BLaER1 treated with 17β-estradiol and CSF1 and Interleukin-3, amounts not matched to agents 10 nM and 100 nM (cell line): Measurements from ENCODE around the gene PIEZO1.

ENCODE experiments used
- H3K27ac ChIP-seq, 11 experiments: shearing (Covaris generic); formaldehyde crosslinking; 2 replicates each; pipeline ENCODE4 v1.8.1; 2022
- H3K27me3 ChIP-seq, 11 experiments: shearing (Covaris generic); formaldehyde crosslinking; 2 replicates each; pipeline ENCODE4 v1.8.1; 2022
- H3K36me3 ChIP-seq, 11 experiments: shearing (Covaris generic); formaldehyde crosslinking; 2 replicates each; pipeline ENCODE4 v1.8.1; 2022
- H3K4me1 ChIP-seq, 10 experiments: shearing (Covaris generic); formaldehyde crosslinking; 2 replicates each; pipeline ENCODE4 v1.8.1; 2022
- H3K4me2 ChIP-seq, 11 experiments: shearing (Covaris generic); formaldehyde crosslinking; 2 replicates each; pipeline ENCODE4 v1.8.1; 2022
- H3K4me3 ChIP-seq, 10 experiments: shearing (Covaris generic); formaldehyde crosslinking; 2 replicates each; pipeline ENCODE4 v1.8.1; 2022
- H3K9ac ChIP-seq, 11 experiments: shearing (Covaris generic); formaldehyde crosslinking; 2 replicates each; pipeline ENCODE4 v1.8.1; 2022
- H3K9me3 ChIP-seq, 11 experiments: shearing (Covaris generic); formaldehyde crosslinking; replicated peaks in 1 of 11; 2 replicates each; pipeline ENCODE4 v1.8.1; 2022
- H4K20me1 ChIP-seq, 11 experiments: shearing (Covaris generic); formaldehyde crosslinking; 2 replicates each; pipeline ENCODE4 v1.8.1; 2022
- Cebpa-rat ChIP-seq, 11 experiments: shearing (Covaris generic); IDR thresholded peaks; 2 replicates each; pipeline ENCODE4 v1.8.1; 2022

The PIEZO1 gene

GRCh38 chr16:88813269-88814143 lies 28.5 kb upstream of the PIEZO1 start:
- peak overlapping the region; percentile 75 to 99 (median 97); a peak in 15 of 22 replicates for H3K4me2 ChIP-seq
- peak overlapping the region in 9 of 11 experiments; percentile 89 to 99 (median 95); a peak in 12 of 22 replicates for H3K27ac ChIP-seq
- peaks cover 34 to 54% (median 41%) of the 10 kb centered on the region in 10 experiments for H3K4me1 ChIP-seq
- peaks cover 10 to 22% (median 18%) of the 10 kb centered on the region in 11 experiments; a peak in 21 of 22 replicates for H3K36me3 ChIP-seq
- peak overlapping the region in 4 of 11 experiments; percentile 29 to 97 (median 90); a peak in 4 of 22 replicates for H3K9ac ChIP-seq
- no peaks in the 10 kb centered on the region for H3K27me3 ChIP-seq
- H3K4me3 ChIP-seq: no peak overlapping the region
- peaks cover 0 to 8% (median 5%) of the 10 kb centered on the region in 11 experiments; a peak in 11 of 22 replicates for H3K9me3 ChIP-seq
- peaks cover 14 to 64% (median 38%) of the 10 kb centered on the region in 11 experiments; a peak in 21 of 22 replicates for H4K20me1 ChIP-seq
- no peak for TF ChIP-seq Cebpa-rat (IDR thresholded peaks at IDR 0.05)

GRCh38 chr16:88812513-88813268 lies 27.7 kb upstream of the PIEZO1 start:
- H3K36me3 ChIP-seq: peaks cover 18 to 27% (median 26%) of the 10 kb centered on the region in 11 experiments
- peak overlapping the region; percentile 3 to 97 (median 90); a peak in 20 of 22 replicates for H3K9ac ChIP-seq
- peaks cover 0 to 8% (median 5%) of the 10 kb centered on the region in 11 experiments; a peak in 11 of 22 replicates for H3K9me3 ChIP-seq
- H4K20me1 ChIP-seq: peaks cover 14 to 64% (median 44%) of the 10 kb centered on the region in 11 experiments; a peak in 21 of 22 replicates
- TF ChIP-seq Cebpa-rat (IDR thresholded peaks at IDR 0.05): peak in 6 of 11 experiments; percentile 16 to 87 (median 60); a peak in 8 of 22 replicates
- H3K4me2 ChIP-seq: peak overlapping the region; percentile 75 to 99 (median 97)
- H3K4me3 ChIP-seq: peak overlapping the region; percentile 61 to 81 (median 72)
- no peaks in the 10 kb centered on the region for H3K27me3 ChIP-seq
- H3K4me1 ChIP-seq: peaks cover 34 to 62% (median 46%) of the 10 kb centered on the region in 10 experiments
- peak overlapping the region in 10 of 11 experiments; percentile 83 to 99 (median 95); a peak in 20 of 22 replicates for H3K27ac ChIP-seq

- Histone ChIP-seq H3K27ac (peak within 1 kb of the TSS; percentile 80 to 99 (median 95)), H3K27me3 (no peaks in the 10 kb centered on the region), H3K9me3 (peaks cover 0 to 8% (median 5%) of the 10 kb centered on the region in 11 experiments; a peak in 11 of 22 replicates), H3K4me1 (peaks cover 34 to 68% (median 50%) of the 10 kb centered on the region in 10 experiments), H3K4me2 (peak within 1 kb of the TSS; percentile 93 to 99 (median 97)), H3K36me3 (peaks cover 19 to 35% (median 34%) of the 10 kb centered on the region in 11 experiments), H3K9ac (peak within 1 kb of the TSS; percentile 85 to 97 (median 90)), H4K20me1 (peaks cover 14 to 64% (median 51%) of the 10 kb centered on the region in 11 experiments; a peak in 21 of 22 replicates), H3K4me3 (peak within 1 kb of the TSS; percentile 61 to 81 (median 72))
- no peak for TF ChIP-seq Cebpa-rat (IDR thresholded peaks at IDR 0.05)
Observed at GRCh38 chr16:88811769-88812512, 26.9 kb upstream of the PIEZO1 start, which contains the start of gene APRT. APRT (minus strand) TSS chr16:88811928; CDS start chr16:88811899, 29 bp downstream.

GRCh38 chr16:88810912-88811768 lies 26.1 kb upstream of the PIEZO1 start:
- peaks cover 14 to 64% (median 54%) of the 10 kb centered on the region in 11 experiments; a peak in 21 of 22 replicates for H4K20me1 ChIP-seq
- peak overlapping the region; percentile 61 to 81 (median 72) for H3K4me3 ChIP-seq
- H3K4me2 ChIP-seq: peak overlapping the region; percentile 93 to 99 (median 97)
- H3K4me1 ChIP-seq: peaks cover 34 to 72% (median 53%) of the 10 kb centered on the region in 10 experiments
- H3K27me3 ChIP-seq: no peaks in the 10 kb centered on the region
- no peak for TF ChIP-seq Cebpa-rat (IDR thresholded peaks at IDR 0.05)
- H3K36me3 ChIP-seq: peaks cover 19 to 43% (median 42%) of the 10 kb centered on the region in 11 experiments
- H3K27ac ChIP-seq: peak overlapping the region; percentile 80 to 99 (median 95)
- peaks cover 0 to 8% (median 5%) of the 10 kb centered on the region in 11 experiments; a peak in 11 of 22 replicates for H3K9me3 ChIP-seq
- H3K9ac ChIP-seq: peak overlapping the region; percentile 85 to 97 (median 90)

GRCh38 chr16:88810166-88810911 lies 25.3 kb upstream of the PIEZO1 start:
- TF ChIP-seq Cebpa-rat (IDR thresholded peaks at IDR 0.05): no peak
- Histone ChIP-seq H4K20me1 (peaks cover 14 to 64% (median 59%) of the 10 kb centered on the region in 11 experiments; a peak in 21 of 22 replicates), H3K4me2 (peak overlapping the region; percentile 93 to 99 (median 97)), H3K27me3 (no peaks in the 10 kb centered on the region), H3K9me3 (peaks cover 0 to 8% (median 5%) of the 10 kb centered on the region in 11 experiments; a peak in 11 of 22 replicates), H3K4me3 (peak overlapping the region; percentile 61 to 81 (median 72)), H3K27ac (peak overlapping the region; percentile 80 to 99 (median 95); a peak in 21 of 22 replicates), H3K9ac (peak overlapping the region; percentile 85 to 97 (median 90)), H3K36me3 (peaks cover 19 to 51% (median 50%) of the 10 kb centered on the region in 11 experiments), H3K4me1 (peaks cover 36 to 77% (median 57%) of the 10 kb centered on the region in 10 experiments)

- peaks cover 14 to 65% (median 64%) of the 10 kb centered on the region in 11 experiments; a peak in 21 of 22 replicates for H4K20me1 ChIP-seq
- peak overlapping the region; percentile 61 to 81 (median 72); a peak in 17 of 20 replicates for H3K4me3 ChIP-seq
- H3K4me1 ChIP-seq: peaks cover 42 to 83% (median 63%) of the 10 kb centered on the region in 10 experiments
- H3K9ac ChIP-seq: peak overlapping the region; percentile 85 to 97 (median 90); a peak in 21 of 22 replicates
- H3K36me3 ChIP-seq: peaks cover 19 to 57% (median 56%) of the 10 kb centered on the region in 11 experiments
- H3K27ac ChIP-seq: peak overlapping the region in 7 of 11 experiments; percentile 89 to 99 (median 96); a peak in 10 of 22 replicates
- peaks cover 0 to 8% (median 5%) of the 10 kb centered on the region in 11 experiments; a peak in 11 of 22 replicates for H3K9me3 ChIP-seq
- no peaks in the 10 kb centered on the region for H3K27me3 ChIP-seq
- no peak for TF ChIP-seq Cebpa-rat (IDR thresholded peaks at IDR 0.05)
- peak overlapping the region; percentile 93 to 99 (median 97) for H3K4me2 ChIP-seq
Observed at GRCh38 chr16:88809676-88810165, 24.7 kb upstream of the PIEZO1 start.
